ENCODE results near the gene SPACA5.
A peak's percentile ranks its signal among the peaks of the same experiment; 100 is the strongest.

The SPACA5 gene

DNA sequence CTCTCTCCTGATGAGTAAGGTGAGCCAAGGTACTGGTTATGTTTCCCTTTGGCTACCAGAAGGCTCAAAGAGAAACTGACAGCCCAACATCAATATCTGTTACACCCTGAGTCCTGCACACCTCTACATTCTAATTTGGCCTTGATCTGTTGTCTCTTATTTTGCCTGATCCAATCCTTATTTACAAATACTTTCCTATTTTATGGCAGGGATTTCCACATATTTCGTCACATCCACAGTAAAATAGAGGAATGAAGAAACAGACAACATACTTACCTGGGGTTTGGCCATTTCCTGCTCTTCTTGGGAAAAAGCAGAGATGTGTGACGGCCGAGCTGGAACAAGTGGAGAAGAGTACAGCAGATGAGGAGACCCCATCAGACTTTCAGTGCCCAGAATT is 4.5 kb upstream of the SPACA5 start:
- Histone ChIP-seq H4K8ac (ENCODE audit: low read depth, low read length) (no peak overlapping the region), H2BK120ac (ENCODE audit: insufficient read depth, low read length, poor library complexity) (no peak overlapping the region), H2AK5ac (ENCODE audit: low read length) (no peak overlapping the region), H3K9ac (ENCODE audit: low read length) (no peak overlapping the region), H3K18ac (ENCODE audit: low read length) (no peak overlapping the region), H3K79me1 (ENCODE audit: low read length) (peaks cover 3% of the 10 kb centered on the region), H3K27me3 (ENCODE audit: insufficient read depth, low read length) (no peaks in the 10 kb centered on the region), H3K9me3 (ENCODE audit: insufficient read depth, low read depth, low read length) (no peaks in the 10 kb centered on the region), H3K27ac (ENCODE audit: low read depth, low read length) (no peak overlapping the region), H3K36me3 (ENCODE audit: control insufficient read depth in 1 of 2, insufficient read depth in 2 of 2, low read length in 2 of 2) (no peaks in the 10 kb centered on the region), H3K4ac (ENCODE audit: low read depth, low read length) (no peak overlapping the region), H3K14ac (ENCODE audit: low read length) (no peak overlapping the region), H2BK5ac (ENCODE audit: low read depth, low read length, poor library complexity) (no peak overlapping the region), H3K4me1 (ENCODE audit: control insufficient read depth in 1 of 2, insufficient read depth in 2 of 2, low read length in 2 of 2) (no peaks in the 10 kb centered on the region), H4K91ac (ENCODE audit: low read depth, low read length) (no peak overlapping the region), H3K23ac (ENCODE audit: low read length) (no peak overlapping the region), H3K79me2 (ENCODE audit: control insufficient read depth, insufficient read depth, low read length, poor library complexity) (peaks cover 2% of the 10 kb centered on the region), H3K4me3 (ENCODE audit: low read depth, low read length) (no peak overlapping the region), H4K12ac (ENCODE audit: low read depth, low read length) (no peak overlapping the region), H2BK12ac (ENCODE audit: low read length) (no peak overlapping the region), H2AFZ (ENCODE audit: insufficient read depth, low read length, poor library complexity) (no peak overlapping the region), H3K4me2 (ENCODE audit: low read length) (no peak overlapping the region)
- DNase-seq: peak in 1 of 2 donors; percentile 22
- WGBS (ENCODE audit: extremely low coverage, insufficient coverage, insufficient read length): no CpG with 5 or more reads among the region's 3 CpGs

DNA sequence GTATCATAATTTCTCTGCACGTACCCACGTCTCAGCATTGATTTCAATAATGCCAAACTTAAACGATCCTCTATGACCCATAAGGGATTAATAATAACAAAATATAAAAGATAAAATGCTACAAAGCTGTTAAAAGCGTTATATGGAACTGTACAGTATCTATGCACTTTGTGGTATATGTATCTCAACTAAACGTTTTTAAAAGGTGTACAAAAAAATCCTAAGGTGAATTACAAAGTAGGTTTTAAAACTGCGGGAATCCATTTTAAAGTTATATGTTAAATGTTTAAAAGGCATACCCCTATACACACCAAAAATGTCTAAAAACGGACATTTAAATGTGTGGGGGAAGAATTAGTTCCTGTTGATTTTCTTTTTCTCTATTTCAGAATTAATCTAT is 3.9 kb upstream of the SPACA5 start:
- Histone ChIP-seq H3K36me3 (ENCODE audit: control insufficient read depth in 1 of 2, insufficient read depth in 2 of 2, low read length in 2 of 2) (no peaks in the 10 kb centered on the region), H3K18ac (ENCODE audit: low read length) (no peak overlapping the region), H2BK120ac (ENCODE audit: insufficient read depth, low read length, poor library complexity) (no peak overlapping the region), H3K27me3 (ENCODE audit: insufficient read depth, low read length) (no peaks in the 10 kb centered on the region), H4K12ac (ENCODE audit: low read depth, low read length) (no peak overlapping the region), H2BK5ac (ENCODE audit: low read depth, low read length, poor library complexity) (no peak overlapping the region), H3K4me1 (ENCODE audit: control insufficient read depth in 1 of 2, insufficient read depth in 2 of 2, low read length in 2 of 2) (no peaks in the 10 kb centered on the region), H4K8ac (ENCODE audit: low read depth, low read length) (no peak overlapping the region), H3K9me3 (ENCODE audit: insufficient read depth, low read depth, low read length) (no peaks in the 10 kb centered on the region), H3K4ac (ENCODE audit: low read depth, low read length) (no peak overlapping the region), H3K4me3 (ENCODE audit: low read depth, low read length) (no peak overlapping the region), H3K4me2 (ENCODE audit: low read length) (no peak overlapping the region), H4K91ac (ENCODE audit: low read depth, low read length) (no peak overlapping the region), H2BK12ac (ENCODE audit: low read length) (no peak overlapping the region), H3K9ac (ENCODE audit: low read length) (no peak overlapping the region), H3K23ac (ENCODE audit: low read length) (no peak overlapping the region), H2AK5ac (ENCODE audit: low read length) (no peak overlapping the region), H2AFZ (ENCODE audit: insufficient read depth, low read length, poor library complexity) (no peak overlapping the region), H3K79me1 (ENCODE audit: low read length) (peaks cover 3% of the 10 kb centered on the region), H3K27ac (ENCODE audit: low read depth, low read length) (no peak overlapping the region), H3K14ac (ENCODE audit: low read length) (no peak overlapping the region), H3K79me2 (ENCODE audit: control insufficient read depth, insufficient read depth, low read length, poor library complexity) (peaks cover 2% of the 10 kb centered on the region)
- DNase-seq: no peak
- no CpG with 5 or more reads among the region's 7 CpGs for WGBS (ENCODE audit: extremely low coverage, insufficient coverage, insufficient read length)

DNA sequence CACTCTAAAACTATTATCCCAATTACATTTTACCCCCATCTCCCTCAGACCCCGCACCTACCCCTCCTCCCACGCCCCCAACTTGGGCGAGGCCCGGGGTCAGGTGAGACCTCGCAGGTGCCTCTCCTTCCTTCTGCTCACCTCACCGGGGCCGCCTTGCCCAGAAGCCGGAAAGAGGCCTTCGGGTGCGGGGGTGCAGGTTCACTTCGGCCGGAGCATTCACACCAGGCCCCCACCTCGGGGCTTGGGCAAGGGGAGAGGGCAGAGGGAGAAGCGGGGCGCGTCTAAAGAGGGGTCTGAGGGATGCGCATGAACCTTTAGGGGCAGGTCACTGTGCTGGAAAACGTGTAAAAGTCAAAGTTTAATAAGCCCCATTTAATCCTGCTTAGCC is 3.4 kb upstream of the SPACA5 start:
- peak overlapping the region; percentile 77 for H4K12ac ChIP-seq (ENCODE audit: low read depth, low read length)
- WGBS (ENCODE audit: extremely low coverage, insufficient coverage, insufficient read length): no CpG with 5 or more reads among the region's 18 CpGs
- H3K79me1 ChIP-seq (ENCODE audit: low read length): peaks cover 3% of the 10 kb centered on the region

DNA sequence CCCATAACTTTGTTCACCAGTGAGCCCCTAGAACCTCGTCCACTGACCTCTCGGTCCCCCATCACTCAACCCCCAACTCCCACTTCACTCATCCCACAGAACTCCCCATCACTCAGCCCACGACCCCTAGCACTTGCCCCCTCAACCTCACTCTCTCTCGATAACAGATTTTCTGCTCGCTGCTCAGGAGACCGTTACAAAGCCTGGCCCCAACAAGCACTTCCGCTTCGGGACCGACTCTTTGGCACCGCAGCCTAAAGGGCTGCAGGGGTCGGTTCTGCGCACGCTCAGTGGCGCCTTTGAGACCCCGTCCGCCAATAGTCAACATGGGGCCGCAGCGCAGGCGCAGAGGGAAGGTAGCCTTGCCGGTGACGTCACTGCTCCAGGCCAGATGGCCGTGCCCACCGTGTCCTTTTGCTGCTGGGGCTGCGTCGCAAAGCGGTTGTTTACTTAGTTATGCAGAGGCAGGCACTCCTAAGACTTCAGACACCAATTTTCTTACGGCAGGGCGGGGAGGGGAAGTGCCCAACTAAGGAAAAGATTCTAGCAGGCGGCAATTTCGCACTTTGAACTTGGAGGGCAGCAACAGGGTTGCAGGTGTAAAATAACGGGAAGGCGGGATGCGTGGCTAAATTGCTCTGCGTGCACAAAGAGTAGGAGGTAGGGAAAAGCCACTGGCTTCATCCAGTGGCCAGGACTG is 2.9 kb upstream of the SPACA5 start, which contains the start of gene ZNF182:
TSS of gene ZNF182 (minus strand) at position 232 of the 700 bp plus-strand sequence. CDS start 1,380 bp downstream, outside the sequence.
- H3K4me1 ChIP-seq (ENCODE audit: control insufficient read depth in 1 of 2, insufficient read depth in 2 of 2, low read length in 2 of 2): no peaks in the 10 kb centered on the region
- H3K9me3 ChIP-seq (ENCODE audit: insufficient read depth, low read depth, low read length): no peaks in the 10 kb centered on the region
- peak within 1 kb of the TSS; percentile 63 for H4K91ac ChIP-seq (ENCODE audit: low read depth, low read length)
- H4K8ac ChIP-seq (ENCODE audit: low read depth, low read length): peak within 1 kb of the TSS; percentile 57
- peak within 1 kb of the TSS; percentile 54 for H2BK120ac ChIP-seq (ENCODE audit: insufficient read depth, low read length, poor library complexity)
- no CpG with 5 or more reads among the region's 34 CpGs for WGBS (ENCODE audit: extremely low coverage, insufficient coverage, insufficient read length)
- H3K4ac ChIP-seq (ENCODE audit: low read depth, low read length): peak within 1 kb of the TSS; percentile 69
- H3K27ac ChIP-seq (ENCODE audit: low read depth, low read length): no peak within 1 kb of the TSS
- peak; percentile 85 to 91 for DNase-seq
- peak within 1 kb of the TSS; percentile 77 for H4K12ac ChIP-seq (ENCODE audit: low read depth, low read length)
- peak within 1 kb of the TSS; percentile 31 for H2AK5ac ChIP-seq (ENCODE audit: low read length)
- no peaks in the 10 kb centered on the region for H3K36me3 ChIP-seq (ENCODE audit: control insufficient read depth in 1 of 2, insufficient read depth in 2 of 2, low read length in 2 of 2)
- H3K27me3 ChIP-seq (ENCODE audit: insufficient read depth, low read length): no peaks in the 10 kb centered on the region
- no peak within 1 kb of the TSS for H2BK12ac ChIP-seq (ENCODE audit: low read length)
- H3K79me1 ChIP-seq (ENCODE audit: low read length): peaks cover 3% of the 10 kb centered on the region
- peaks cover 2% of the 10 kb centered on the region for H3K79me2 ChIP-seq (ENCODE audit: control insufficient read depth, insufficient read depth, low read length, poor library complexity)
- H3K9ac ChIP-seq (ENCODE audit: low read length): peak within 1 kb of the TSS; percentile 79
- H3K4me3 ChIP-seq (ENCODE audit: low read depth, low read length): peak within 1 kb of the TSS; percentile 88
- H3K14ac ChIP-seq (ENCODE audit: low read length): peak within 1 kb of the TSS; percentile 78
- peak within 1 kb of the TSS; percentile 83 for H2AFZ ChIP-seq (ENCODE audit: insufficient read depth, low read length, poor library complexity)
- peak within 1 kb of the TSS; percentile 86 for H3K4me2 ChIP-seq (ENCODE audit: low read length)
- H3K18ac ChIP-seq (ENCODE audit: low read length): peak within 1 kb of the TSS; percentile 54
- no peak within 1 kb of the TSS for H3K23ac ChIP-seq (ENCODE audit: low read length)
- H2BK5ac ChIP-seq (ENCODE audit: low read depth, low read length, poor library complexity): peak within 1 kb of the TSS; percentile 32

More for the DNA sequence above, 3.4 kb upstream of the SPACA5 start:
- Histone ChIP-seq H3K4me3 (ENCODE audit: low read depth, low read length) (peak overlapping the region; percentile 88), H3K4me1 (ENCODE audit: control insufficient read depth in 1 of 2, insufficient read depth in 2 of 2, low read length in 2 of 2) (no peaks in the 10 kb centered on the region), H3K14ac (ENCODE audit: low read length) (peak overlapping the region; percentile 78), H3K27me3 (ENCODE audit: insufficient read depth, low read length) (no peaks in the 10 kb centered on the region), H3K4me2 (ENCODE audit: low read length) (peak overlapping the region; percentile 78), H2AFZ (ENCODE audit: insufficient read depth, low read length, poor library complexity) (peak overlapping the region; percentile 83), H2BK5ac (ENCODE audit: low read depth, low read length, poor library complexity) (peak overlapping the region; percentile 32), H3K18ac (ENCODE audit: low read length) (peak overlapping the region; percentile 54), H4K8ac (ENCODE audit: low read depth, low read length) (peak overlapping the region; percentile 57), H3K79me2 (ENCODE audit: control insufficient read depth, insufficient read depth, low read length, poor library complexity) (peaks cover 2% of the 10 kb centered on the region), H3K9ac (ENCODE audit: low read length) (peak overlapping the region; percentile 79), H3K27ac (ENCODE audit: low read depth, low read length) (no peak overlapping the region), H3K23ac (ENCODE audit: low read length) (no peak overlapping the region), H2AK5ac (ENCODE audit: low read length) (peak overlapping the region; percentile 31), H2BK12ac (ENCODE audit: low read length) (no peak overlapping the region), H3K4ac (ENCODE audit: low read depth, low read length) (peak overlapping the region; percentile 69), H3K9me3 (ENCODE audit: insufficient read depth, low read depth, low read length) (no peaks in the 10 kb centered on the region), H4K91ac (ENCODE audit: low read depth, low read length) (peak overlapping the region; percentile 63), H3K36me3 (ENCODE audit: control insufficient read depth in 1 of 2, insufficient read depth in 2 of 2, low read length in 2 of 2) (no peaks in the 10 kb centered on the region), H2BK120ac (ENCODE audit: insufficient read depth, low read length, poor library complexity) (peak overlapping the region; percentile 54)
- no peak for DNase-seq

Data from trophoblast cell (in vitro differentiated cells and primary cell).